K562 (cell line): Measurements from ENCODE around the gene DNAH3. TPM values are rescaled to one million over a fixed set of nuclear protein-coding genes. Genes with fewer than 3 reads are reported as not detected.

Experiments used
- EP400 ChIP-seq: fragments of 450-650 bp; IDR thresholded peaks from 2 replicates; pipeline ENCODE4 v1.6.1; 2017; ENCODE audit warnings: antibody characterized with exemption, mild to moderate bottlenecking, moderate library complexity
- HCFC1 ChIP-seq: IDR thresholded peaks from 2 replicates; pipeline ENCODE4 v1.6.1; 2012; ENCODE audit warnings: low read depth, low read length, improper control_type of control experiment
- L3MBTL2 ChIP-seq: fragments of 450-650 bp; IDR thresholded peaks from 2 replicates; pipeline ENCODE4 v1.6.1; 2016; ENCODE audit warnings: mild to moderate bottlenecking, moderate library complexity
- MNT ChIP-seq, 2 experiments: fragments of 450-650 bp; conservative IDR thresholded peaks; 2 replicates each; pipeline ENCODE4 v1.6.1; 2017; ENCODE audit warnings: mild to moderate bottlenecking in 2 of 2, moderate library complexity in 2 of 2
- POLR2H ChIP-seq: IDR thresholded peaks from 2 replicates; pipeline ENCODE4 v1.6.1; 2016; ENCODE audit warnings: missing genetic modification characterization, low read depth, mild to moderate bottlenecking, control low read depth, missing compliant biosample characterization, moderate library complexity
- SMARCA5 ChIP-seq: fragments of 450-650 bp; IDR thresholded peaks from 2 replicates; pipeline ENCODE4 v1.6.1; 2016
- SMARCE1 ChIP-seq: fragments of 450-650 bp; IDR thresholded peaks from 2 replicates; pipeline ENCODE4 v1.7.1; 2016; ENCODE audit warnings: mild to moderate bottlenecking
- TBP ChIP-seq: optimal IDR thresholded peaks from 2 replicates; pipeline ENCODE3; 2011; ENCODE audit warnings: low read depth, low read length, improper control_type of control experiment
- ZC3H4 ChIP-seq: sonication (generic); formaldehyde crosslinking; IDR thresholded peaks from 2 replicates; pipeline ENCODE4 v1.9.0; 2021; ENCODE audit warnings: missing genetic modification reagents, borderline replicate concordance
- ZFP30 ChIP-seq: fragments of 250-450 bp; sonication (Bioruptor Pico); IDR thresholded peaks from 2 replicates; pipeline ENCODE4 v1.8.0; 2022; ENCODE audit warnings: moderate library complexity, mild to moderate bottlenecking, inconsistent platforms, borderline replicate concordance
- ZNF134 ChIP-seq: fragments of 250-450 bp; sonication (Bioruptor Pico); conservative IDR thresholded peaks from 2 replicates; pipeline ENCODE4 v1.4.0; 2020
- ZNF263 ChIP-seq: sonication (generic); formaldehyde crosslinking; IDR thresholded peaks from 2 replicates; pipeline ENCODE4 v1.8.0; 2022; ENCODE audit warnings: mild to moderate bottlenecking, missing genetic modification reagents, borderline replicate concordance
- ZNF592 ChIP-seq: fragments of 450-650 bp; IDR thresholded peaks from 2 replicates; pipeline ENCODE4 v1.6.1; 2017; ENCODE audit warnings: antibody characterized with exemption, mild to moderate bottlenecking
- polyA plus RNA-seq, 8 experiments: library from polyadenylated mRNA; depleted of rRNA in 4 of 8; stranded (reverse) in 5 of 8; unstranded in 3 of 8; fragments of >200 nt; fragmentation: Nextera tagmentation in 2 of 8; fragmentation: Illumina TruSeq in 1 of 8; extraction: Ambion mirVana in 2 of 8; extraction: Trizol in 1 of 8; gene quantifications; 2 replicates each; pipeline versions ENCODE4 v1.2.1 to v1.2.3, GENCODE V29; 2011 to 2014; ENCODE audit warnings: inconsistent platforms in 1 of 8, missing spikeins in 1 of 8
- total RNA-seq, 7 experiments: library from RNA; depleted of rRNA in 6 of 7; stranded (reverse); fragments of >200 nt in 6 of 7; fragmentation: Illumina TruSeq in 2 of 7; extraction: Trizol in 2 of 7; gene quantifications; 2 replicates each; pipeline versions ENCODE4 v1.2.1 to v1.2.3, GENCODE V29; 2011 to 2021; ENCODE audit warnings: low replicate concordance in 1 of 7
- TF ChIP-seq, protein P1 (sequence below), 2 experiments: IDR thresholded peaks; 2 replicates each; pipeline ENCODE4 v1.6.1; 2012; ENCODE audit warnings: improper control_type of control experiment in 2 of 2, low read depth in 2 of 2, low read length in 2 of 2, borderline replicate concordance in 1 of 2
- TF ChIP-seq, protein P2 (sequence below): sonication (generic); formaldehyde crosslinking; IDR thresholded peaks from 2 replicates; pipeline ENCODE4 v1.9.0; 2022; ENCODE audit warnings: mild to moderate bottlenecking, missing genetic modification reagents

DNAH3 gene
- total and polyA plus RNA-seq, 9 of the 15 experiments (the other 6 are each of a cell fraction or from before 2014, with no cell fraction given) = 0.32 to 0.84 (median 0.44) TPM

DNA sequence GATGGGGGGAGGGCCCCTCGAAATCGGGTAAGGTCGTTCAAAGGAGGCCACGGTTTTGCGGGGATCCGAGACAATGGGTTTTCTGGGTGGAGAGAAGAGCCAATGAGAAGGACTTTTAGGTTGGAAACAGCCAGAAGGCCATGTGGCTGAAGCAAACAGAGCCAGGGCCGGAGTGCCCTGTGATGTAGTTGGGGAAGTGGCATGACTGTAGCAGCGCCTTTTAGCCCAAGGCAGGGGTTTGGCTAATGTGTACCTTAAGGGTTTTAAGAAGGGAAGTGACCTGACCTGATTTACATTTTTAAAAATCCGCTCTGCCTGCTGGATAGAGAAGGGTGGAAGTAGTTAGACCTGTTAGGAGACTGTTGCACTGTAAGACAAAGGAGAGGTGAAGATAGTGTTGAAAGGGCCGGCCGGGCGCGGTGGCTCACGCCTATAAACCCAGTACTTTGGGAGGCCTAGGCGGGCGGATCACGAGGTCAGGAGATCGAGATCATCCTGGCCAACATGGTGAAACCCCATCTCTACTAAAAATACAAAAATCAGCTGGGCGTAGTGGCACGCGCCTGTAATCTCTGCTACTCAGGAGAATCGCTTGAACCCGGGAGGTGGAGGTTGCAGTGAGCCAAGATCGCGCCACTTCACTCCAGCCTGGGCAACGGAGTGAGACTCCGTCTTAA, 249.1 kb downstream of the DNAH3 start (continued):
- TF ChIP-seq, protein P1, sequence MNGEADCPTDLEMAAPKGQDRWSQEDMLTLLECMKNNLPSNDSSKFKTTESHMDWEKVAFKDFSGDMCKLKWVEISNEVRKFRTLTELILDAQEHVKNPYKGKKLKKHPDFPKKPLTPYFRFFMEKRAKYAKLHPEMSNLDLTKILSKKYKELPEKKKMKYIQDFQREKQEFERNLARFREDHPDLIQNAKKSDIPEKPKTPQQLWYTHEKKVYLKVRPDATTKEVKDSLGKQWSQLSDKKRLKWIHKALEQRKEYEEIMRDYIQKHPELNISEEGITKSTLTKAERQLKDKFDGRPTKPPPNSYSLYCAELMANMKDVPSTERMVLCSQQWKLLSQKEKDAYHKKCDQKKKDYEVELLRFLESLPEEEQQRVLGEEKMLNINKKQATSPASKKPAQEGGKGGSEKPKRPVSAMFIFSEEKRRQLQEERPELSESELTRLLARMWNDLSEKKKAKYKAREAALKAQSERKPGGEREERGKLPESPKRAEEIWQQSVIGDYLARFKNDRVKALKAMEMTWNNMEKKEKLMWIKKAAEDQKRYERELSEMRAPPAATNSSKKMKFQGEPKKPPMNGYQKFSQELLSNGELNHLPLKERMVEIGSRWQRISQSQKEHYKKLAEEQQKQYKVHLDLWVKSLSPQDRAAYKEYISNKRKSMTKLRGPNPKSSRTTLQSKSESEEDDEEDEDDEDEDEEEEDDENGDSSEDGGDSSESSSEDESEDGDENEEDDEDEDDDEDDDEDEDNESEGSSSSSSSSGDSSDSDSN (IDR thresholded peaks at IDR 0.05; ENCODE audit: borderline replicate concordance in 1 of 2, low read depth in 2 of 2, low read length in 2 of 2) = 0 out of 4 replicates have a peak, but pooled peaks have one; percentile 23 to 30
- TF ChIP-seq ZFP30 (CRISPR knock-in tag) = no peak
- peak; percentile 21; the same call in 1 of the 2 replicates for TF ChIP-seq EP400
- no peak for TF ChIP-seq MNT (conservative IDR thresholded peaks at IDR 0.05)
- 0 out of 2 replicates have a peak, but pooled peaks have one; percentile 9 for TF ChIP-seq ZNF134 (CRISPR knock-in tag)
- TF ChIP-seq HCFC1 = no peak
- TF ChIP-seq, protein P2, sequence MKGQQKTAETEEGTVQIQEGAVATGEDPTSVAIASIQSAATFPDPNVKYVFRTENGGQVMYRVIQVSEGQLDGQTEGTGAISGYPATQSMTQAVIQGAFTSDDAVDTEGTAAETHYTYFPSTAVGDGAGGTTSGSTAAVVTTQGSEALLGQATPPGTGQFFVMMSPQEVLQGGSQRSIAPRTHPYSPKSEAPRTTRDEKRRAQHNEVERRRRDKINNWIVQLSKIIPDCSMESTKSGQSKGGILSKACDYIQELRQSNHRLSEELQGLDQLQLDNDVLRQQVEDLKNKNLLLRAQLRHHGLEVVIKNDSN (CRISPR knock-in tag) = no peak
- peak; percentile 34; the same call in 1 of the 2 replicates for TF ChIP-seq ZNF263
- 0 out of 2 replicates have a peak, but pooled peaks have one; percentile 21 for TF ChIP-seq SMARCE1
- TF ChIP-seq SMARCA5 = 0 out of 2 replicates have a peak, but pooled peaks have one; percentile 20
- TF ChIP-seq L3MBTL2 = peak; percentile 31; the same call in 1 of the 2 replicates
- TF ChIP-seq TBP = peak; percentile 72
- TF ChIP-seq POLR2H (tag) = peak; percentile 11; the same call in 1 of the 2 replicates
- 0 out of 2 replicates have a peak, but pooled peaks have one; percentile 46 for TF ChIP-seq ZNF592
- TF ChIP-seq ZC3H4 = 0 out of 2 replicates have a peak, but pooled peaks have one; percentile 39
